ENCODE data around the gene FFAR4.

The FFAR4 gene

DNA sequence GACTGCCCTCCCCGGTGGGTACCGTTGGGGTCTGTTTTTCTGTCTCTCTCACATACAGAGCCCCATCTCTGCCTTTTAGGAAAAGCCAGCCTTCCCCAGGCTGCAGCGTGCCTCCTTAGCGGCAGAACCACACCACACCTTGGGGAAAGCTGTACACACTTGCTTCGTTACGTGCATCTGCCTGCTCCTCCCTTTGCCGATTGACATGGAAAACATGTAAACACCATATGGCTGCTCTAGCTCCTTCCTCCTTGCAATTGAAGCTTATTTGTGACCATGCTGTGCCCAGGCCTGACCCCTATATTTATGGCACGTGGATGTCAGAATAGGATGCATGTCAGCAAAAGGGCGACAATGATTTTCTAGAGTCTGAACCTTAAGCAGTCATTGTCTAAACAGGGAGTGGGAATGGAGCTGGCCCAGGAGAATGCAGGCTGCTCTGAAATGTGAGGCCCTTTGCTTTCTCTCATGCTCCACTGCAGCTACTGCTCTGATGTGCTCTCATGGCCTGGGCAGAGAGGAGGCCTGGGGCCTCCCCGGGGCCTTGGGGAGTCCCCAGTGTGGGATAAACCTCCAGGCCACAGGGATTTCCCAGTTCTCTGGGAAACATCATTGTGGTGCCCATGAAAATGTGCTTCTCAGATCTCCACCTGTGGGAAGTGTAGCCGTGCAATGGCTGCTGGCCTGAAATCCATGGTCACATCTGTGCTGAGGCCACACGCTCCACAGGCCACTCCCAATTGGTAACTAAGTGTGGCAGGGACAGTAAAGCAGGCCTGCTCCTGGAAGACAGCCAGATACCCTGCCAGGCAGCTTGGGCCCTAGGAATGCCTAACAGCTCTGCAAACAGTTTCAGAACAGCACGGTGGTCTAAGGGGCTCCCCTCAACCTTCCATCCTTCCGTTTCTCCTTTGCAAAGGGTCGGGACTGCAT lies 64.4 kb downstream of the FFAR4 start:
- Histone ChIP-seq H3K4me3 (replicated peaks; ENCODE audit: insufficient read depth, low read length) (no peak overlapping the region), H3K27me3 (ENCODE audit: insufficient read depth, poor library complexity, severe bottlenecking) (no peaks in the 10 kb centered on the region), H3K27ac (replicated peaks) (no peak overlapping the region)
- TF ChIP-seq POLR2AphosphoS5 (IDR thresholded peaks at IDR 0.05; ENCODE audit: low read depth) (no peak), SPI1 (IDR thresholded peaks at IDR 0.05; ENCODE audit: borderline replicate concordance, low read depth) (no peak), GABPA (IDR thresholded peaks at IDR 0.05; ENCODE audit: low read depth) (no peak)
- TF ChIP-seq, protein P1, sequence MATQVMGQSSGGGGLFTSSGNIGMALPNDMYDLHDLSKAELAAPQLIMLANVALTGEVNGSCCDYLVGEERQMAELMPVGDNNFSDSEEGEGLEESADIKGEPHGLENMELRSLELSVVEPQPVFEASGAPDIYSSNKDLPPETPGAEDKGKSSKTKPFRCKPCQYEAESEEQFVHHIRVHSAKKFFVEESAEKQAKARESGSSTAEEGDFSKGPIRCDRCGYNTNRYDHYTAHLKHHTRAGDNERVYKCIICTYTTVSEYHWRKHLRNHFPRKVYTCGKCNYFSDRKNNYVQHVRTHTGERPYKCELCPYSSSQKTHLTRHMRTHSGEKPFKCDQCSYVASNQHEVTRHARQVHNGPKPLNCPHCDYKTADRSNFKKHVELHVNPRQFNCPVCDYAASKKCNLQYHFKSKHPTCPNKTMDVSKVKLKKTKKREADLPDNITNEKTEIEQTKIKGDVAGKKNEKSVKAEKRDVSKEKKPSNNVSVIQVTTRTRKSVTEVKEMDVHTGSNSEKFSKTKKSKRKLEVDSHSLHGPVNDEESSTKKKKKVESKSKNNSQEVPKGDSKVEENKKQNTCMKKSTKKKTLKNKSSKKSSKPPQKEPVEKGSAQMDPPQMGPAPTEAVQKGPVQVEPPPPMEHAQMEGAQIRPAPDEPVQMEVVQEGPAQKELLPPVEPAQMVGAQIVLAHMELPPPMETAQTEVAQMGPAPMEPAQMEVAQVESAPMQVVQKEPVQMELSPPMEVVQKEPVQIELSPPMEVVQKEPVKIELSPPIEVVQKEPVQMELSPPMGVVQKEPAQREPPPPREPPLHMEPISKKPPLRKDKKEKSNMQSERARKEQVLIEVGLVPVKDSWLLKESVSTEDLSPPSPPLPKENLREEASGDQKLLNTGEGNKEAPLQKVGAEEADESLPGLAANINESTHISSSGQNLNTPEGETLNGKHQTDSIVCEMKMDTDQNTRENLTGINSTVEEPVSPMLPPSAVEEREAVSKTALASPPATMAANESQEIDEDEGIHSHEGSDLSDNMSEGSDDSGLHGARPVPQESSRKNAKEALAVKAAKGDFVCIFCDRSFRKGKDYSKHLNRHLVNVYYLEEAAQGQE (IDR thresholded peaks at IDR 0.05; ENCODE audit: insufficient replicate concordance, low read depth): no peak
- TF ChIP-seq, protein P2, sequence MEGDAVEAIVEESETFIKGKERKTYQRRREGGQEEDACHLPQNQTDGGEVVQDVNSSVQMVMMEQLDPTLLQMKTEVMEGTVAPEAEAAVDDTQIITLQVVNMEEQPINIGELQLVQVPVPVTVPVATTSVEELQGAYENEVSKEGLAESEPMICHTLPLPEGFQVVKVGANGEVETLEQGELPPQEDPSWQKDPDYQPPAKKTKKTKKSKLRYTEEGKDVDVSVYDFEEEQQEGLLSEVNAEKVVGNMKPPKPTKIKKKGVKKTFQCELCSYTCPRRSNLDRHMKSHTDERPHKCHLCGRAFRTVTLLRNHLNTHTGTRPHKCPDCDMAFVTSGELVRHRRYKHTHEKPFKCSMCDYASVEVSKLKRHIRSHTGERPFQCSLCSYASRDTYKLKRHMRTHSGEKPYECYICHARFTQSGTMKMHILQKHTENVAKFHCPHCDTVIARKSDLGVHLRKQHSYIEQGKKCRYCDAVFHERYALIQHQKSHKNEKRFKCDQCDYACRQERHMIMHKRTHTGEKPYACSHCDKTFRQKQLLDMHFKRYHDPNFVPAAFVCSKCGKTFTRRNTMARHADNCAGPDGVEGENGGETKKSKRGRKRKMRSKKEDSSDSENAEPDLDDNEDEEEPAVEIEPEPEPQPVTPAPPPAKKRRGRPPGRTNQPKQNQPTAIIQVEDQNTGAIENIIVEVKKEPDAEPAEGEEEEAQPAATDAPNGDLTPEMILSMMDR (IDR thresholded peaks at IDR 0.05; ENCODE audit: insufficient read depth, low read length): no peak
- DNase-seq (ENCODE audit: low read depth in 1 of 2, low spot score in 1 of 2): no peak
